Suppressor macrophage treated with lipopolysaccharide for 4 hours (primary cell): Measurements from ENCODE around the gene DNAH14.
A peak's percentile ranks its signal among the peaks of the same experiment; 100 is the strongest.
"Not testable (repeated sequence)": the region's sequence is repeated elsewhere in the genome, so short reads cannot be mapped to it uniquely, and the experiment has no call there.

Source experiments
- DNase-seq: peaks from one replicate; pipeline ENCODE4 v3.0.0-alpha.2; 2020

The DNAH14 gene

DNA sequence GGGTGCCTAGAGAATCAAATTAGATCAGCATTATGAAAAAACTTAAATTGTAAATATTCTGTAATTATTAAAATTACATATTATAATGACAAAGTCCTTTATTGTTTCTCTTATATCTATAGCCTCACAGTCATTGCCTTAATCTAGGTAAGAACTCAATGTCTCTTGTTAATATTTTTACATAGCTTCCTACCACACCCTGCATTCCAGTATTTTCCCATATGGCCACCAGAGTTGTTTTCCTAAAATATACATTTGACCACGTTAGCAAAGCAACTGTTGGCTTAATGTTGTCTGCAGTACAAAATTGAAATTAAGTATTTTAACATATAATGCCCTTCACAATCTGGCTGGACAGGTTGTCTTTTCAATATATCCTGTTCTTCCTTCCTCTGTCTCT, 230.3 kb downstream of the DNAH14 start:
- no peak for DNase-seq

DNA sequence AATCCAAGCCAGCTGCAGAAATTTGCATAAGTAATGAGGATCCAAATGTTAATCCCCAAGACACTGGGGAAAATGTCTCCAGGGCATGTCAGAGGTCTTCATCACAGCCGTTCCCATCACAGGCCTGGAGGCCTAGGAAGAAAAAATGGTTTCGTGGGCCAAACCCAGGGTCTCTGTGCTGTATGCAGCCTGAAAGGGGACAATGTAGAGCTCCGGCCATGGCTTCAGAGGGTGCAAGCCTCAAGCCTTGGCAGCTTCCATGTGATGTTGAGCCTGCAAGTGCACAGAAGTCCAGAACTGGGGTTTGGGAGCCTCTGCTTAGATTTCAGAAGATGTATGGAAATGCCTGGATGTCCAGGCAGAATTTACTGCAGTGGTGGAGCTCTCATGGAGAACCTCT, 247.9 kb downstream of the DNAH14 start:
- DNase-seq: not testable (repeated sequence)

DNA sequence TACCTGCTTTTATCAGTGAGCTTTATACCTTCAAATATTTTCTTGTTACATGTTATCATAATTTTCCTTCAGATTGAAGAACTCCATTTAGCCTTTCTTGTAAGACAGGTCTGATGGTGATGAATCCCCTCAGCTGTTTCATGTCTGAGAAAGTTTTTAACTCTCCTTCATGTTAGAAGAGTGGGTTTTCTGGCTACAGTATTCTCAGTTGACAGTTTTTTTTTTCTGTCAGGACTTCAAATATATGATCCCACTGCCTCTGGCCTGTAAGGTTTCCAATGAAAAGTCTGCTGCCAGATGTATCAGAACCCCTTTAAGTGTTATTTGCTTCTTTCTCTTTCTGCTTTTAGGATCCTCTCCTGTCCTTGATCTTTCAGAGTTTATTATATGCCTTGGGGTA, 250.2 kb downstream of the DNAH14 start:
- no peak for DNase-seq

DNA sequence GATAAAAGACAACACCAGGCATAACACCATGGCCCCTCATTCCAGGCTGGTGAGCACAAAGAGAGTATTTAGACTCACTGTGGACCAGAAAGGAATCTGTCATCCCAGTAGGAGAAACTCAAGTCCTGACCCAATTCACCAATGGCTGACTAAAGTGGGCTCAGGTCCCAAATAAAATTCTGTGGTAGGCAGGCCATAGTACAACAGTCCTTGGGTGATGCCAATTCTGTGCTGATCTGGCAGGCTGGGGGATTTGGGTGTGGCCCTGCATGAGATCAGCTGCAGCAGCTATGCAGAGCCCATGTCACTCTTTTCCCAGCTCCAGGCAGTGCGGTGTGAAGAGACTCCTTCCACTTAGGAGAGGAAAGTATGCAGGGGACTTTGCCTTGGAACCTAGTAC, 253.2 kb downstream of the DNAH14 start:
- DNase-seq: no peak

DNA sequence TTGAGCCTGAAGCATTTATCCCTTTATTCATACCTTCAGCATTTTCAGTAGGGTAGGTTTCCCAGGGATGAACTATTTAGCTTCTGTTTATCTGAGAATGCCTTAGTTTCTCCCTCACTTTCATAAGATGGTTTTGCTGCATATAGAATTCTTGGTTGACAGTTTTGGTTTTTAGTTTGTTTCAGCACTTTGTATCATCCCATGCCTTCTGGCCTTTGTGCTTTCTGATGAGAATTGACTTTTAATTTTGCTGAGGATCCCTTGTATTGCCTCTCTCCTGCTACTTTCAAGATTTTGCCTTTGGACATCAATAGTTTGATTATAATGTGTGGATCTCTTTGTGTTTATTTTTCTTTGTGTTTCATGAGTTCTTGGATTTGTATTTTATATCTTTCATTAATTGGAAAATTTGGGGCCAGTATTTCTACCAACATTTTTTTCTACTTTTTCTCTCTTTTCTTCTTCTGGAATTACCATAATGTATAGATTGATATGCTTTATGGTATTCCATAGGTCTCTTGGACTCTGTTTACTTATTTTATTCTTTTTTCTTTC, 261.8 kb downstream of the DNAH14 start:
- no peak for DNase-seq

DNA sequence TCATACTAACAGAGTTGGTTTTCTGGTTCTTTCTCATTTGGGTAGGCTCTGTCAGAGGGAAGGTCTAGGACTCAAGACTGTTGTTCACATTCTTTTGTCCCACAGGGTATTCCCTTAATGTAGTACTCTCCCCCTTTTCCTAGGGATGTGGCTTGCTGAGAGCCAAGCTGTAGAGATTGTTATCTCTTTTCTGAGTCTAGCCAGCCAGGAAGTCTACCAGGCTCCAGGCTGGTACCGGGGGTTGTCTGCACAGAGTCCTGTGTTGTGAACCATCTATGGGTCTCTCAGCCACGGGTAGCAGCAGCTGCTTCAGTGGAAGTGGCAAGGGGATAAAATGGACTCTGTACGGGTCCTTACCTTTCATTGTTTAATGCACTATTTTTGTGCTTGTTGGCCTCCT, 272.0 kb downstream of the DNAH14 start:
- no peak for DNase-seq

DNA sequence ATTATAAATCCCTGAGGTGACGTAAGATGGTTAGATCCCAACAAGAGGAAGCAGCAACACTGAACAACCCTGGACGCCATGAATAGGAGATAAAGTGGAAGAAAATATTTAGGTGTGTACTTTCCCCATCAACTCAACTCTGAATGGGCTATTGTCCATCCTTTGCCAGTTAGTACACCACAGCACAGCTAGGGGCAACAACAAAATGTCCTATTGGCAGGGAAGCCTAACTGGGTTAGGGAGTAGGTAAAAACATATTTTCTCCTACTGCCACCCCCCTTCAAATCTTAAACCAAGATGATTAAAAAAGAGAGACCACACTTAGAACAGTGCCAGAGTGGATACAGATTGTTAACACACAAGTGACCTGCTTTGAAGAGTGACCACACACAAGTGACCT, 278.3 kb downstream of the DNAH14 start:
- no peak for DNase-seq

DNA sequence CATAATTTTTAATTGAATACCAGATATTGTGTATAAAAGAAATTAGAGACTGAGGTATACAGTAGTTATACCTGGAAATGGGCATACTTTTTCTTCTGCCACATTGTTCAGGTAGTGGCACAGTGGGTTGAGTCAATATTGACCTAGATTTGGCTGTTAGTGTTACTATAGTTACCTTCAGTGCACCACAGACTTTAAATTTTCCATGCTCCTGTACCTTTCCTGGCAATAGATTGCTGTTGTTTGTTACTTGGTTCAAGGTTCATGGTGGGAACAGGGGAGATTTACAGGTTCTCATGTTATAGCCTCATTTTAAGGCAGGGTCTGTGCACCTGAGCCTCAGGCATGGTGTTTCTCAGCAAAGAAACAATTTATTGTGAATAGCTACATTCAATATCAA, 279.7 kb downstream of the DNAH14 start:
- no peak for DNase-seq

DNA sequence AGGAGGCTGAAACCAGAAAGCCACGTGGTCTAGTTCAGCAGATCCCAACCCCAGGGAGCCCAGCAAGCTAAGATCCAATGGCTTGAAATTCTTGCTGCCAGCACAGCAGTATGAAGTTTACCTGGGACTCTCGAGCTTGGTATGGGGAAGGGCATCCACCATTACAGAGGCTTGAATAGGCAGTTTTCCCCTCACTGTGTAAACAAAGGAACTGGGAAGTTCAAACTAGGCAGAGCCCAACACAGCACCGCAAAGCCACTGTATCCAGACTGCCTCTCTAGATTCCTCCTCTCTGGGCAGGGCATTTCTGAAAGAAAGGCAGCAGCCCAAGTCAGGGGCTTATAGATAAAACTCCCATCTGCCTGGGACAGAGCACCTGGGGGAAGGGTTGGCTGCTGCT, 280.7 kb downstream of the DNAH14 start:
- not testable (repeated sequence) for DNase-seq

DNA sequence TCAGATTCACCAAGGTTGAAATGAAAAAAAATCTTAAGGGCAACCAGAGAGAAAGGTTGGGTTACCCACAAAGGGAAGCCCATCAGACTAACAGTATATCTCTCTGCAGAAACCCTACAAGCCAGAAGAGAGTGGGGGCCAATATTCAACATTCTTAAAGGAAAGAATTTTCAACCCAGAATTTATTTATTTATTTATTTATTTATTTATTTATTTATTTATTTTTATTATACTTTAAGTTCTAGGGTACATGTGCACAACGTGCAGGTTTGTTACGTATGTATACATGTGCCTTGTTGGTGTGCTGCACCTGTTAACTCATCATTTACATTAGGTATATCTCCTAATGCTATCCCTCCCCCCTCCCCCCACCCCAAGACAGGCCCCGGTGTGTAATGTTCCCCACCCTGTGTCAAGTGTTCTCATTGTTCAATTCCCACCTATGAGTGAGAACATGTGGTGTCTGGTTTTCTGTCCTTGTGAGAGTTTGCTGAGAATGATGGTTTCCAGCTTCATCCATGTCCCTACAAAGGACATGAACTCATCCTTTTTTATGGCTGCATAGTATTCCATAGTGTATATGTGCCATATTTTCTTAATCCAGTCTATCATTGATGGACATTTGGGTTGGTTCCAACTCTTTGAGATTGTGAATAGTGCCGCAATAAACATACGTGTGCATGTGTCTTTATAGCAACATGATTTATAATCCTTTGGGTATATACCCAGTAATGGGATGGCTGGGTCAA, 282.4 kb downstream of the DNAH14 start:
- DNase-seq: not testable (repeated sequence)

DNA sequence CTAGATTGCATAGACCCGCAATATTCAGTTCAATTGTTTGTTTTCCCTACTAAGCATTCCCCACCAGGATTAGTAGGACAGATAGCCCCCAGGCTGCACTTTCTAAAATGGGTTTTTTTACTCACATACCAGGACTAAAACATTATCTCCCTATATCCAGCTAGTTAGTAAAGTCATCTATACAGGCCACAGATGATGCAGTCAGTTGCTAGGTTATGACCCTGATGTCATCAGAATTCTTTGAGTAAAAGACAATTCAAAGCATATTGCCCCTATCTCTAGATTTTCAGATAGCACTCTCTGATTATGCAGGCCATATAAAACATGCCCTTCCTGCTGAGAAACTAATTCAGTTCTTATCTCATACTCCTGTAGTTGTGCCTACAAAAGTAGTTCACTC, 294.8 kb downstream of the DNAH14 start:
- DNase-seq: no peak

DNA sequence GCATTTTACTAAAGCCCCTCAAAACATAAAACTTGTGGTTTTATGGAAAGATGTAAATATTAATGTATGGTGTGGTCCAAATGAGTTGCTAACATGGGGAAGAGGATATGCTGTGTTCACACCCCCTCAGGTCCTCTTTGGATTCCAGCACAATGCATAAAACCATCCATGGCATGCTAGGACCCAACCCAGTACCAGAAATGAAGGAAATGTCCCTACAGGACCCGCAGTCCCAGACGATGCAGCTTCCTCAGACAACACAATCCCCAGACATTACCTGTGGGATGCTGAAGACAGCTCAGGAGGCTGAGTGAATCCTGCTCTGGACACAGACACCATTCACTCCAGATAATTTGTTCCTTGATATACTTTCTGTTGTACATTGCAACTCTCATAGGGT, 296.2 kb downstream of the DNAH14 start:
- no peak for DNase-seq

DNA sequence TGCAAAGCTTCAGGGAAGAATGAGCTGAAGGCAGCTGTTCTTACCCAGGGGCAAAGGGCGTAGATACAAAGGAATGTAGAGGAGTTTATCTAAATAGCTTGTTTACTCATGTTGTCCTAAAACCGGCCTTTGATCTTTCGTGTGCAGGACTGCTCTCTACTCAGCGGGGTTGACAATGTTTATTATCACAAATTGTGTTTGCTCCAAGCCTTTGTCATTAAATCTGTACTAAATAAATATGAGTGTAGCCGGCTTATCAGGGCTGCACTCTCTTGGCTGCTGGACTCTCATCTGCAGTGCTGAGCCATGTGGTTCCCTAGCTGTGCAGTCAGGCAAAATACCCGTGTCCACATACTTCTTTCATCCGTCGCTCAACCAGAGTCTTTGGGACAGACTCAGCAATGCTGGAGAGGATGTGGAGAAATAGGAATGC, 299.4 kb downstream of the DNAH14 start:
- no peak for DNase-seq

DNA sequence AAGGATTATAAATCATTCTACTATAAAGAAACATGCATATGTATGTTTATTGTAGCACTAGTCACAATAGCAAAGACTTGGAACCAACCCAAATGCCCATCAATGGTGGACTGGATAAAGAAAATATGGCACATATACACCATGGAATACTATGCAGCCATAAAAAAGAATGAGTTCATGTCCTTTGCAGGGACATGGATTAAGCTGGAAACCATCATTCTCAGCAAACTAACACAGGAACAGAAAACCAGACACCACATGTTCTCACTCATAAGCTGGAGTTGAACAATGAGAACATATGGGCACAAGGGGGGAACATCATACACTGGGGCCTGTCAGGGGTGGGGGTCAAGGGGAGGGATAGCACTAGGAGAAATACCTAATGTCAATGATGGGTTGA, 300.0 kb downstream of the DNAH14 start:
- DNase-seq: not testable (repeated sequence)

DNA sequence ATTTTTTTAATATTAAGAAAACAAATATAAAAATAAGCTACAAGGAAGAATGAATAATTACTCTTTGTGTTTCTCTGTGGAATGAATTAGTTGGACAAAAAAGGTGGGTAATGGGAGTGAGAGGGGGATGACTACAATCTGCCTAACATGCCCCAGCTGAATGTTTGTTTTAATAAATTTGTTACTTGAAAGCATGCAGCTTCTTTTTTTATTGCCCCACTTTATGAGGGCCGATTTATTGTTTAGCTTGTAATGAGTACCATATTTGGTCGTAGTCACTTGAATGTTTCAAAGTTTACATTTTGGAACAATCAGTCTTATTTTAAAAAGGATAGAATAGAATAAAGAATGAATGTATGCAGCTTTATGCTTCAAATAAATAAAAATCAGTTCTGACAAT, 301.0 kb downstream of the DNAH14 start:
- DNase-seq: no peak

DNA sequence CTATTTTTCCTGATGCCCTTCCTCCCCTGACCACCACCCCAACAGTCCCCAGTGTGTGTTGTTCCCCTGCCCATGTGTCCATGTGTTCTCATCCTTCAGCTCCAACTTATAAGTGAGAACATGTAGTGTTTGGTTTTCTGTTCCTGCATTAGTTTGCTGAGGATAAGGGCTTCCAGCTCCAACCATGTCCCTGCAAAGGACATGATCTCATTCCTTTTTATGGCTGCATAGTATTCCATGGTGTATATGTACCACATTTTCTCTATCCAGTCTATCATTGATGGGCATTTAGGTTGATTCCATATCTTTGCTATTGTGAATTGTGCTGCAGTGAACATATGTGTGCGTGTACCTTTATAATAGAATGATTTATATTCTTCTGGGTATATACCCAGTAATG, 303.5 kb downstream of the DNAH14 start:
- DNase-seq: not testable (repeated sequence)

DNA sequence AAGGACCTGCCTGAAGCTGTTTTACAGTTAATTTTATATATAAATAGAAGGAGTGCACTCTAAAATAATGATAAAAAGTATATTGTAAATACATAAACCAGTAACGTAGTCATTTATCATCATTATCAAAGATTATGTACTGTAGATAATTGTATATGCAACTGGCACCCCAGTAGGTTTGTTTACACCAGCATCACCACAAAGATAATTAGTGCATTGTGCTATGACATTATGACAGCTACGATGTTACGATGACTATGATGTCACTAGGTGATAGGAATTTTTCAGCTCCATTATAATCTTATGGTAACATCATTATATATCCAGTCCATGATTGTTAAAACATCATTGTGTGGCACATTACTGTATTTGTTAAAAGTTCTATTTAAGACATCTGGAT, 313.1 kb downstream of the DNAH14 start:
- DNase-seq: no peak

DNA sequence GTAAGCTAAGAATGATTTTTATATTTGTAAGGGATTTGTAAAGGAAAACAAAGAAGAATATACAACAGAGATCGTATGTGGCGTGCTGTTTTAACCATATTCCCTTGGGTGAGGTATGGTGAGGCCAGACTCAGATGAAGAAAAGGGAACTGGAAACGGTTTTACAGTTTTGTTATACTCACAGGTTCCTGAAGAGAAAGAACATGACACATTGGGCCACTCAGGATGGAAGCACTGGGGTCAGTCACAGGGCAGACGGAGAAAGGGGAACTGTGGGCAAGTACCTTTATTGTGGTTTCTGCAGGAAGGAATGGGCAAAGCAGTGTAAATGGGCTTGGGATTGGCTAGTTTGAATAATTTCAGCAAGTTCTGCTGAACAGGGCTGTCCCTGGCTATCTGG, 321.0 kb downstream of the DNAH14 start:
- peak; percentile 56 for DNase-seq

DNA sequence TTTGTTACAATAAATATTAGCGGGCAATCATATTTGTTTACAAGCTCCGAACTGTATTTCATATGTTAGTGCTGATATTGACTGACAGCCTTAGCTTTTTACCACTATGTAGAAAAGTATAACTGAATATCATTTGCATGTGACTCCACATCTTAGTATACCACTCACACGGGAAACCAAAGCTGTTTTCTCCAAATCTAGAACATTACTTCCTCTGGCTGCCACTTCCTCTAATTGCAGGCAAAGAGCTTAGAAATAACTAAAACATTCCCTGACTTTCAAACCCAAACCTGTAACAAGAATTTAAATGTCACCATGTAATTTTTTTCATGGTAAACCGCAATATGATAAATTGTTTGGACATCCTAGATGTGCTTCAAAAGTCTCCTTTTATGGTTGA, 323.7 kb downstream of the DNAH14 start:
- DNase-seq: peak; percentile 1

DNA sequence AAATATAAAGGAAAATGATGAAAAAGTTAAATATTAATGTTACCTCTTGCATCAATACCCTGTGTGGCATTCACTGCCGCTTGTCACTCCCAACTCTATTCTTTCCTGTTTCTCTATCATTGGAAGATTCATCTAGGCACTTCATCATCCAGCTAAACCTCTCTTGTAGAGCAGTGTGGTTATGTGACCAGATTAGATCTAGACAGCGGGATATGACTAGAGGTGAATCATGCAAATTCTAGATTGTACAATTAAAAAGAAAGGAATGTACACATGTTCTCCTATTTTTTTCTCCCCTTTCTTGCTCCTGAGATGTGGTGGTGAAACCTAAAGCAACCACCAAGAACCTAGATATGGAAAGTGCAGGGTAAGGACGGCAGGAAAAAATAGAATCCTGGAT, 324.3 kb downstream of the DNAH14 start:
- no peak for DNase-seq

DNA sequence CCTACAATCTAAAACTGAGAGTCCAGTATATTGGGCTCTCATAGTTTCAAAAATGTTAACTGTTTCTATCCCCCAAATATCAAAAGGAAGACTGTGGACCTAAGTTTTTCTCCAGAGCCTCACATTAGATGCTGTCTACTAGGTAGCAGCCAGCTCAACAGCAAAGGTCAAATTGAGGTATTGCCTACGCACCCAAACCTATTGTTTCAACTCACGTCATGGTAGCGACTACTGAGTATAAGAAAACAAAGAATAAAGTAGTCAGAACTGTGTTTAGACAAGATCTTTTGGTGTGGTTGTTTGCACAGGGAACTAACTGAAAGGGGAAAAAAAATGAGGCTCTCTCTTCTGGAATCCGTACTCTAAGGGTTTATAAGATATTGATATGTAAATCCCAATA, 325.2 kb downstream of the DNAH14 start:
- no peak for DNase-seq

DNA sequence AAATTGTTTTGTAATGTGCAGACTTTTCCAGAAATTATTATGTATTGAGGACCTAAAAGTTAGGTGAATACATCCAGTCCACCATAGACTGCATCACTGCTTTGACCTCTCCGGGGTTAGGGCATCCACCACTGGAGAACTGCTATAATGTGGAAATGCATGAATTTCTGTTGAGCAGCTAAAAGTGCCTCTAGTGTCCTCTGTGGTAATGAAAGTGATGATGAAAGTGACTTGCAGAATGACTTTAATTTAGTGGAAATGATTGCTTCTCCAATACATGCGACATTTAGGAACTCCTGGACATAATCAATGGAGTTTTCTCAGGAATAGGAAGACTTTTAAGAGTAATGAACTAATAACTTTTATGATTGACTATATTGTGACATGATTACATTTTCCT, 327.6 kb downstream of the DNAH14 start:
- no peak for DNase-seq

DNA sequence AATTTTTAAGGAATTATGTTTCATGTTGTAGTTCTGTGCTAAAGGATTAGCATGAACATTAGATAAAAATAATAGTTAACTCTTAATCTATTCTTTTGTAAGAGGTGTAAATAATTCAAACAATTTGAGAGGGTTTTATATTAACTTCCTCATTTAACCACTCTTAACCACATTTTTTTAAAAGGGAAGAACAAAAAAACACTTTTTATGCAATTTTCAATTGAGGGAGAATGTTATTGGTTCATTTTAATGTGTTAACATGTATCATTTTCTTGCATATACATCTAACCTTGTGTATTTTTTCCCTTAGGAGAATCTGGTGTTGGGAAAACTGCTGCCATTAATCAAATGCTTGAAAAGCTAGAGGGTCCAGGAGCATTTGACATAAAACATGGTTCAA, 329.3 kb downstream of the DNAH14 start:
- DNase-seq: no peak

DNA sequence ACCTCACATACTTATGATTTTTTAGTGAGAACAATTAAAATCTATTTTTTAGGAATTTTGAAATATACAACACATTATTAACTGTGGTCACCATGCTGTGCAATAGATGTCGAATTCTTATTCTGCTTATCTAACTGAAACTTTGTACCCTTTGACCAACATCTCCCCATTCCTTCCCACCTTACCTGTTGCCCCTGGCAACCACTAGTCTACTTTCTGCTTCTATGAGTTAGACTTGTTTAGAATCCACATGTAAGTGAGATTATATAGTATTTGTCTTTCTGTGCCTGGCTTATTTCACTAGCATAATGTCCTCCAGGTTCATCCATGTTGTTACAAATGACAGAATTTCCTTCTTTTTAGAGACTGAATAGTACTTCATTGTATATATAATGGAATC, 330.1 kb downstream of the DNAH14 start:
- DNase-seq: no peak

DNA sequence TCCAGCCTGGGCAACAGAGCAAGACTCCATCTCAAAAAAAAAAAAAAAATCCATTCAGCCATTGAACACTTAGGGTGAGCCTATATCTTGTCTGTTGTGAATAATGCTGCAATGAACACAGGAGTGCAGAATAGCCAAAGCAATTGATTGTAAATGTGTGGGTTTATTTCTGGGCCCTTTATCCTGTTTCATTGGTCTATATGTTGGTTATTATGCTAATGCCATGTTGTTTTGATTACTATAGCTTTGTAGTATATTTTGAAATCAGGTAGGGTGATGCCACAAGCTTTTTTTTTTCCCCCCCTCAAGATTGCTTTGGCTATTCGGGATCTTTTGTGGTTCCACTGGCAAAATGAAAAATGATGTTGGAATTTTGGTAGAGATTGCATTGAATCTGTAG, 330.8 kb downstream of the DNAH14 start:
- no peak for DNase-seq
